Measurements from ENCODE around the gene BICC1. TPM values are rescaled to one million over a fixed set of nuclear protein-coding genes. Genes with fewer than 3 reads are reported as not detected.

Gene BICC1
- total and polyA plus RNA-seq, 2 donors (not counting 1 experiment from before 2014, with no cell fraction given) = 22.6 to 64.7 TPM

- Histone ChIP-seq H4K20me1 (ENCODE audit: control insufficient read depth, extremely low read depth, insufficient read depth, low read length) (no peaks in the 10 kb centered on the region), H2AFZ (ENCODE audit: low read length) (no peak overlapping the region), H3K27ac (ENCODE audit: insufficient read depth, low read length) (no peak overlapping the region), H3K9me3 (ENCODE audit: control insufficient read depth, insufficient read depth, low read depth, low read length) (no peaks in the 10 kb centered on the region), H3K9ac (ENCODE audit: insufficient read depth, low read length) (no peak overlapping the region), H3K4me3 (replicated peaks in 1 of 4; ENCODE audit: control extremely low read depth in 1 of 4, insufficient read depth in 1 of 4, low read depth in 3 of 4, low read length in 4 of 4) (no peak overlapping the region), H3K79me2 (ENCODE audit: control insufficient read depth, insufficient read depth, low read length) (no peaks in the 10 kb centered on the region), H3K4me1 (ENCODE audit: control insufficient read depth, extremely low read depth, insufficient read depth, low read length) (no peaks in the 10 kb centered on the region), H3K27me3 (ENCODE audit: control insufficient read depth, insufficient read depth, low read length) (no peaks in the 10 kb centered on the region), H3K4me2 (ENCODE audit: extremely low read depth, insufficient read depth, low read length) (no peak overlapping the region), H3K36me3 (ENCODE audit: control insufficient read depth, insufficient read depth, low read length) (no peaks in the 10 kb centered on the region)
- no peak for TF ChIP-seq CTCF (conservative IDR thresholded peaks at IDR 0.05 in 1 of 2, IDR thresholded peaks at IDR 0.05 in 1 of 2; ENCODE audit: low read depth in 1 of 2, low read length in 2 of 2)
- no peak for DNase-seq (ENCODE audit: low read depth in 2 of 2)
Measured at GRCh38 chr10:58827381-58827780, 314.7 kb downstream of the BICC1 start.

GRCh38 chr10:58829839-58830238 is 317.2 kb downstream of the BICC1 start:
- H3K4me3 ChIP-seq (replicated peaks in 1 of 4; ENCODE audit: control extremely low read depth in 1 of 4, insufficient read depth in 1 of 4, low read depth in 3 of 4, low read length in 4 of 4) = no peak overlapping the region
- no peak overlapping the region for H3K4me2 ChIP-seq (ENCODE audit: extremely low read depth, insufficient read depth, low read length)
- H3K36me3 ChIP-seq (ENCODE audit: control insufficient read depth, insufficient read depth, low read length) = no peaks in the 10 kb centered on the region
- no peaks in the 10 kb centered on the region for H3K4me1 ChIP-seq (ENCODE audit: control insufficient read depth, extremely low read depth, insufficient read depth, low read length)
- H3K79me2 ChIP-seq (ENCODE audit: control insufficient read depth, insufficient read depth, low read length) = no peaks in the 10 kb centered on the region
- TF ChIP-seq EZH2 (IDR thresholded peaks at IDR 0.05; ENCODE audit: low read length, missing control alignments) (no peak), CTCF (conservative IDR thresholded peaks at IDR 0.05 in 1 of 2, IDR thresholded peaks at IDR 0.05 in 1 of 2; ENCODE audit: low read depth in 1 of 2, low read length in 2 of 2) (no peak)
- H3K27ac ChIP-seq (ENCODE audit: insufficient read depth, low read length) = no peak overlapping the region
- H2AFZ ChIP-seq (ENCODE audit: low read length) = no peak overlapping the region
- H3K9me3 ChIP-seq (ENCODE audit: control insufficient read depth, insufficient read depth, low read depth, low read length) = no peaks in the 10 kb centered on the region
- H4K20me1 ChIP-seq (ENCODE audit: control insufficient read depth, extremely low read depth, insufficient read depth, low read length) = no peaks in the 10 kb centered on the region
- DNase-seq (ENCODE audit: low read depth in 2 of 2) = no peak
- no peak overlapping the region for H3K9ac ChIP-seq (ENCODE audit: insufficient read depth, low read length)
- H3K27me3 ChIP-seq (ENCODE audit: control insufficient read depth, insufficient read depth, low read length) = no peaks in the 10 kb centered on the region

GRCh38 chr10:58830697-58831096 is 318.0 kb downstream of the BICC1 start:
- no peak for TF ChIP-seq CTCF (conservative IDR thresholded peaks at IDR 0.05 in 1 of 2, IDR thresholded peaks at IDR 0.05 in 1 of 2; ENCODE audit: low read depth in 1 of 2, low read length in 2 of 2)
- TF ChIP-seq EZH2 (IDR thresholded peaks at IDR 0.05; ENCODE audit: low read length, missing control alignments) = no peak
- no peak for DNase-seq (ENCODE audit: low read depth in 2 of 2)
- H3K27me3 ChIP-seq (ENCODE audit: control insufficient read depth, insufficient read depth, low read length) = no peaks in the 10 kb centered on the region
- no peak overlapping the region for H2AFZ ChIP-seq (ENCODE audit: low read length)
- H3K9me3 ChIP-seq (ENCODE audit: control insufficient read depth, insufficient read depth, low read depth, low read length) = no peaks in the 10 kb centered on the region
- H3K79me2 ChIP-seq (ENCODE audit: control insufficient read depth, insufficient read depth, low read length) = no peaks in the 10 kb centered on the region
- H3K4me2 ChIP-seq (ENCODE audit: extremely low read depth, insufficient read depth, low read length) = no peak overlapping the region
- H4K20me1 ChIP-seq (ENCODE audit: control insufficient read depth, extremely low read depth, insufficient read depth, low read length) = no peaks in the 10 kb centered on the region
- no peaks in the 10 kb centered on the region for H3K4me1 ChIP-seq (ENCODE audit: control insufficient read depth, extremely low read depth, insufficient read depth, low read length)
- no peak overlapping the region for H3K27ac ChIP-seq (ENCODE audit: insufficient read depth, low read length)
- no peaks in the 10 kb centered on the region for H3K36me3 ChIP-seq (ENCODE audit: control insufficient read depth, insufficient read depth, low read length)
- no peak overlapping the region for H3K9ac ChIP-seq (ENCODE audit: insufficient read depth, low read length)
- H3K4me3 ChIP-seq (replicated peaks in 1 of 4; ENCODE audit: control extremely low read depth in 1 of 4, insufficient read depth in 1 of 4, low read depth in 3 of 4, low read length in 4 of 4) = no peak overlapping the region
